HAP-1 (cell line): ENCODE data around the gene MCF2L.

ENCODE experiments used
- DNase-seq, 2 experiments: peaks; one replicate each; pipeline ENCODE4 v3.0.0-alpha.2; 2016 to 2020; ENCODE audit warnings: low spot score in 2 of 2
- H3K27me3 ChIP-seq: fragments of 250-450 bp; sonication (Bioruptor Pico); 2 replicates; pipeline ENCODE4 v1.5.1; 2020; ENCODE audit warnings: low read depth, mild to moderate bottlenecking, moderate library complexity
- H3K36me3 ChIP-seq: fragments of 250-450 bp; sonication (Bioruptor Pico); replicated peaks from 2 replicates; pipeline ENCODE4 v1.5.1; 2020; ENCODE audit warnings: mild to moderate bottlenecking
- H3K4me1 ChIP-seq: fragments of 250-450 bp; sonication (Bioruptor Pico); 2 replicates; pipeline ENCODE4 v1.5.1; 2020; ENCODE audit warnings: mild to moderate bottlenecking
- H3K4me3 ChIP-seq: fragments of 250-450 bp; sonication (Bioruptor Pico); 2 replicates; pipeline ENCODE4 v1.5.1; 2020; ENCODE audit warnings: mild to moderate bottlenecking, moderate library complexity
- H3K9me3 ChIP-seq: fragments of 250-450 bp; sonication (Bioruptor Pico); 2 replicates; pipeline ENCODE4 v1.5.1; 2020; ENCODE audit warnings: mild to moderate bottlenecking, moderate library complexity
- in situ Hi-C: fragments of 300-500 bp; cut with MboI; formaldehyde crosslinking; loops from 3 replicates; pipeline ENCODE4 v1.14.3; 2020; ENCODE audit warnings: low sequenced_read_pairs, inconsistent platforms, mixed read lengths

Gene MCF2L

GRCh38 chr13:112968910-112969691 is at the start of gene MCF2L:
MCF2L (plus strand) TSS chr13:112969214; CDS start chr13:112969380, 166 bp downstream.
- peak; percentile 44 to 66 for DNase-seq
- in situ Hi-C loops: no loop called here
- Histone ChIP-seq H3K27me3 (peaks cover 5% of the 10 kb centered on the region; the same call in 1 of the 2 replicates), H3K4me3 (peak within 1 kb of the TSS; percentile 52), H3K4me1 (peaks cover 9% of the 10 kb centered on the region), H3K9me3 (no peaks in the 10 kb centered on the region), H3K36me3 (no peaks in the 10 kb centered on the region)

GRCh38 chr13:112923962-112924361 is 45.1 kb upstream of the MCF2L start:
- in situ Hi-C loops: no loop called here
- H3K9me3 ChIP-seq: peaks cover 4% of the 10 kb centered on the region; the same call in 1 of the 2 replicates
- H3K27me3 ChIP-seq: no peaks in the 10 kb centered on the region
- no peak overlapping the region for H3K4me3 ChIP-seq
- no peaks in the 10 kb centered on the region for H3K36me3 ChIP-seq
- no peak for DNase-seq
- H3K4me1 ChIP-seq: no peaks in the 10 kb centered on the region

- Histone ChIP-seq H3K36me3 (no peaks in the 10 kb centered on the region), H3K4me1 (no peaks in the 10 kb centered on the region), H3K27me3 (no peaks in the 10 kb centered on the region), H3K9me3 (peaks cover 4% of the 10 kb centered on the region; the same call in 1 of the 2 replicates), H3K4me3 (no peak overlapping the region)
- DNase-seq: no peak
- in situ Hi-C loops: no loop called here
These were observed 44.6 kb upstream of the MCF2L start for GRCh38 chr13:112924365-112924764.

GRCh38 chr13:112926003-112926402 is 43.0 kb upstream of the MCF2L start:
- Histone ChIP-seq H3K9me3 (peaks cover 4% of the 10 kb centered on the region; the same call in 1 of the 2 replicates), H3K4me1 (no peaks in the 10 kb centered on the region), H3K36me3 (no peaks in the 10 kb centered on the region), H3K27me3 (peaks cover 2% of the 10 kb centered on the region; the same call in 1 of the 2 replicates), H3K4me3 (no peak overlapping the region)
- no peak for DNase-seq
- in situ Hi-C loops: loop anchor here (25.0 kb wide), 1 partner anchor 461 kb away; no protein-coding TSS in a partner anchor

GRCh38 chr13:112926993-112927392 is 42.0 kb upstream of the MCF2L start:
- H3K4me3 ChIP-seq: no peak overlapping the region
- no peaks in the 10 kb centered on the region for H3K4me1 ChIP-seq
- H3K27me3 ChIP-seq: peaks cover 2% of the 10 kb centered on the region; the same call in 1 of the 2 replicates
- H3K36me3 ChIP-seq: no peaks in the 10 kb centered on the region
- peaks cover 4% of the 10 kb centered on the region; the same call in 1 of the 2 replicates for H3K9me3 ChIP-seq
- in situ Hi-C loops: loop anchor here (25.0 kb wide), 1 partner anchor 460 kb away; no protein-coding TSS in a partner anchor
- DNase-seq: no peak

- Histone ChIP-seq H3K27me3 (peaks cover 2% of the 10 kb centered on the region; the same call in 1 of the 2 replicates), H3K9me3 (peaks cover 4% of the 10 kb centered on the region; the same call in 1 of the 2 replicates), H3K4me1 (no peaks in the 10 kb centered on the region), H3K36me3 (no peaks in the 10 kb centered on the region), H3K4me3 (no peak overlapping the region)
- DNase-seq: no peak
- in situ Hi-C loops: loop anchor here (25.0 kb wide), 1 partner anchor 459 kb away; no protein-coding TSS in a partner anchor
These were observed 40.7 kb upstream of the MCF2L start for GRCh38 chr13:112928020-112928971.

- Histone ChIP-seq H3K27me3 (peaks cover 2% of the 10 kb centered on the region; the same call in 1 of the 2 replicates), H3K4me3 (no peak overlapping the region), H3K36me3 (no peaks in the 10 kb centered on the region), H3K9me3 (peaks cover 4% of the 10 kb centered on the region; the same call in 1 of the 2 replicates), H3K4me1 (no peaks in the 10 kb centered on the region)
- in situ Hi-C loops: loop anchor here (25.0 kb wide), 1 partner anchor 458 kb away; no protein-coding TSS in a partner anchor
- DNase-seq: peak in 1 of 2 experiments; percentile 32
These were observed 39.8 kb upstream of the MCF2L start for GRCh38 chr13:112928972-112929782.

- in situ Hi-C loops: loop anchor here (25.0 kb wide), 1 partner anchor 458 kb away; no protein-coding TSS in a partner anchor
- Histone ChIP-seq H3K36me3 (no peaks in the 10 kb centered on the region), H3K27me3 (peaks cover 2% of the 10 kb centered on the region; the same call in 1 of the 2 replicates), H3K4me1 (no peaks in the 10 kb centered on the region), H3K4me3 (no peak overlapping the region), H3K9me3 (peaks cover 4% of the 10 kb centered on the region; the same call in 1 of the 2 replicates)
- no peak for DNase-seq
These were observed 39.3 kb upstream of the MCF2L start for GRCh38 chr13:112929783-112930055.

- H3K36me3 ChIP-seq: no peaks in the 10 kb centered on the region
- peaks cover 4% of the 10 kb centered on the region; the same call in 1 of the 2 replicates for H3K9me3 ChIP-seq
- no peaks in the 10 kb centered on the region for H3K4me1 ChIP-seq
- no peak for DNase-seq
- no peak overlapping the region for H3K4me3 ChIP-seq
- in situ Hi-C loops: loop anchor here (25.0 kb wide), 1 partner anchor 457 kb away; no protein-coding TSS in a partner anchor
- H3K27me3 ChIP-seq: peaks cover 2% of the 10 kb centered on the region; the same call in 1 of the 2 replicates
These were observed 38.8 kb upstream of the MCF2L start for GRCh38 chr13:112930192-112930591.

GRCh38 chr13:112931028-112931934 is 37.7 kb upstream of the MCF2L start:
- Histone ChIP-seq H3K4me3 (no peak overlapping the region), H3K27me3 (peaks cover 2% of the 10 kb centered on the region; the same call in 1 of the 2 replicates), H3K4me1 (no peaks in the 10 kb centered on the region), H3K36me3 (no peaks in the 10 kb centered on the region), H3K9me3 (peaks cover 4% of the 10 kb centered on the region; the same call in 1 of the 2 replicates)
- in situ Hi-C loops: loop anchor here (25.0 kb wide), 1 partner anchor 456 kb away; no protein-coding TSS in a partner anchor
- DNase-seq: peak; percentile 57 to 69

- Histone ChIP-seq H3K4me1 (no peaks in the 10 kb centered on the region), H3K9me3 (no peaks in the 10 kb centered on the region), H3K4me3 (no peak overlapping the region), H3K36me3 (no peaks in the 10 kb centered on the region), H3K27me3 (peaks cover 2% of the 10 kb centered on the region; the same call in 1 of the 2 replicates)
- no peak for DNase-seq
- in situ Hi-C loops: loop anchor here (25.0 kb wide), 1 partner anchor 454 kb away; no protein-coding TSS in a partner anchor
These were observed 36.0 kb upstream of the MCF2L start for GRCh38 chr13:112932971-112933370.

- Histone ChIP-seq H3K36me3 (no peaks in the 10 kb centered on the region), H3K4me1 (no peaks in the 10 kb centered on the region), H3K4me3 (no peak overlapping the region), H3K9me3 (no peaks in the 10 kb centered on the region), H3K27me3 (peaks cover 2% of the 10 kb centered on the region; the same call in 1 of the 2 replicates)
- in situ Hi-C loops: loop anchor here (25.0 kb wide), 1 partner anchor 454 kb away; no protein-coding TSS in a partner anchor
- DNase-seq: no peak
These were observed 35.4 kb upstream of the MCF2L start for GRCh38 chr13:112933649-112934048.
